Activated CD8-positive, alpha-beta T cell treated with anti-CD3 and anti-CD28 coated beads, Interleukin-2, amount 10 ng/mL, durations not matched to agents 7 days and 5 days (primary cell): ENCODE measurements around the gene HDAC9. TPM values are rescaled to one million over a fixed set of nuclear protein-coding genes. Genes with fewer than 3 reads are reported as not detected.

Source experiments
- ATAC-seq: fragments of 150-1000 bp; cut with Tn5 transposase; one replicate; pipeline ENCODE4 v1.10.0; 2021; ENCODE audit warnings: moderate library complexity
- CTCF ChIA-PET: fragments of 350-600 bp; sonication (Branson Sonifier 250); formaldehyde crosslinking; loops from one replicate; lab custom pipeline; 2021; ENCODE audit warnings: antibody characterized with exemption; lab: Charles Lee
- POLR2A ChIA-PET: fragments of 350-600 bp; sonication (Branson Sonifier 250); formaldehyde crosslinking; loops from one replicate; lab custom pipeline; 2021; ENCODE audit warnings: antibody characterized with exemption; lab: Charles Lee
- DNase-seq: peaks from one replicate; pipeline ENCODE4 v3.0.0-alpha.2; 2020
- H3K27ac Mint-ChIP-seq: one replicate; pipeline ENCODE4 v1.8.0; 2021; ENCODE audit warnings: mild to moderate bottlenecking, mixed read lengths
- H3K27me3 Mint-ChIP-seq: one replicate; pipeline ENCODE4 v1.8.0; 2021; ENCODE audit warnings: low read depth, mixed read lengths
- H3K36me3 Mint-ChIP-seq: one replicate; pipeline ENCODE4 v1.8.0; 2021; ENCODE audit warnings: low read depth, mixed read lengths
- H3K4me1 Mint-ChIP-seq: one replicate; pipeline ENCODE4 v1.8.0; 2021; ENCODE audit warnings: low read depth, mixed read lengths
- H3K4me3 Mint-ChIP-seq: one replicate; pipeline ENCODE4 v1.8.0; 2021; ENCODE audit warnings: mild to moderate bottlenecking, mixed read lengths
- H3K9me3 Mint-ChIP-seq: one replicate; pipeline ENCODE4 v1.8.0; 2022; ENCODE audit warnings: mixed read lengths; ENCODE audit not compliant: insufficient read depth
- total RNA-seq, 2 experiments: library from RNA; stranded (reverse); gene quantifications; one replicate each; pipeline ENCODE4 v1.2.3, GENCODE V29; 2021

Gene HDAC9
- total RNA-seq, 2 experiments from 2014 or later = 0.92 to 1.4 TPM

GRCh38 chr7:18799899-18800298 lies 304.4 kb downstream of the HDAC9 start:
- CTCF ChIA-PET = no interaction called here
- no peaks in the 10 kb centered on the region for H3K27me3 Mint-ChIP-seq

DNA sequence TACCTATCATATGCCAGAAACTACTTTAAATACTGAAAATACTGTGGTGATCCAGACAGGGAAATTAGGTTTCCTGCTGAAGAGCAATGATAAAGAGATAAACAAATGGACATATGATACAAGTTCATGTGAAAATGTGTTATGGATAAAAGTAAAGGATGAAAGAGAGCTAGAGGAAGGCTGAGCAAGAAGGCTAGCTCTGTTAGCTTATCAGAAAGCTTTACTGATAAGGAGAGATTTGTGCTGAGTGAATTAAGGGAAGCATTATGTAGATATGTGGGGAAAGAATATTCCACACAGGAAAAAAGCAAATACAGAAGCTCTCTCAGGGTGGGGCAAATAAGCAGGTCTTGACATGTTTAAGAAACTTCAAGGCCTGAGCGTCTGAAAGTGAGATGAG lies 308.4 kb downstream of the HDAC9 start:
- Mint-ChIP-seq H3K27me3 (no peaks in the 10 kb centered on the region), H3K4me3 (no peak overlapping the region), H3K9me3 (peaks cover 5% of the 10 kb centered on the region), H3K4me1 (no peaks in the 10 kb centered on the region), H3K36me3 (no peaks in the 10 kb centered on the region), H3K27ac (no peak overlapping the region)
- ChIA-PET CTCF (no interaction called here), POLR2A (no interaction called here)
- ATAC-seq (no peak), DNase-seq (no peak)

More at GRCh38 chr7:18799899-18800298, 304.4 kb downstream of the HDAC9 start:
- ATAC-seq (no peak), DNase-seq (no peak)
- Mint-ChIP-seq H3K9me3 (no peaks in the 10 kb centered on the region), H3K4me1 (no peaks in the 10 kb centered on the region), H3K4me3 (no peak overlapping the region), H3K36me3 (no peaks in the 10 kb centered on the region), H3K27ac (no peak overlapping the region)
- POLR2A ChIA-PET = no interaction called here

DNA sequence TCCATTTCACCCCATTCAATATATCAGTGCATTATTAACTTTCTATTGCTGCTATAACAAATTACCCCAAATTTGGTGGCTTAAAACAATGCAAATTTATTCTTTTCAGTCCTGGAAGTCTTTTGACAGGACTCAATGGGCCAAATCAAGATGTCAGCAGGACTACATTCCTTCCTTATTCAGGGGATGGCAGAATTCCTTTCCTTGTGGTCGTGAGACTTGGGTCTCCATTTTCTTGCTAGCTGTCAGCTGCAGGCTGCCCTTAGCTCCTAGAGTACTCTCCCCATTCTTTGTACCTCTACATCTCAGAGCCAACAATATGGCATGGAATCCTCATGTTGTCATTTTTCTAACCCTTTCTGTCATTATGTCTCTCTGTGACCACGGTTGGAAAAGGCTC lies 310.6 kb downstream of the HDAC9 start:
- H3K27me3 Mint-ChIP-seq = no peaks in the 10 kb centered on the region
- ChIA-PET CTCF (no interaction called here), POLR2A (no interaction called here)
- H3K9me3 Mint-ChIP-seq = peaks cover 5% of the 10 kb centered on the region
- ATAC-seq (no peak), DNase-seq (no peak)
- H3K4me3 Mint-ChIP-seq = no peak overlapping the region
- no peaks in the 10 kb centered on the region for H3K36me3 Mint-ChIP-seq
- no peaks in the 10 kb centered on the region for H3K4me1 Mint-ChIP-seq
- H3K27ac Mint-ChIP-seq = no peak overlapping the region

- ChIA-PET POLR2A (no interaction called here), CTCF (no interaction called here)
- Mint-ChIP-seq H3K27me3 (no peaks in the 10 kb centered on the region), H3K4me1 (no peaks in the 10 kb centered on the region), H3K27ac (no peak overlapping the region), H3K9me3 (peaks cover 5% of the 10 kb centered on the region), H3K4me3 (no peak overlapping the region), H3K36me3 (no peaks in the 10 kb centered on the region)
- no peak for ATAC-seq
- DNase-seq = no peak
Measured at GRCh38 chr7:18808026-18808425, 312.5 kb downstream of the HDAC9 start.

- H3K27ac Mint-ChIP-seq = no peak overlapping the region
- H3K4me1 Mint-ChIP-seq = no peaks in the 10 kb centered on the region
- H3K36me3 Mint-ChIP-seq = no peaks in the 10 kb centered on the region
- DNase-seq (no peak), ATAC-seq (no peak)
- no peaks in the 10 kb centered on the region for H3K9me3 Mint-ChIP-seq
- CTCF ChIA-PET = no interaction called here
- POLR2A ChIA-PET = no interaction called here
- H3K27me3 Mint-ChIP-seq = no peaks in the 10 kb centered on the region
- no peak overlapping the region for H3K4me3 Mint-ChIP-seq
Measured at GRCh38 chr7:18815261-18815960, 319.9 kb downstream of the HDAC9 start.

DNA sequence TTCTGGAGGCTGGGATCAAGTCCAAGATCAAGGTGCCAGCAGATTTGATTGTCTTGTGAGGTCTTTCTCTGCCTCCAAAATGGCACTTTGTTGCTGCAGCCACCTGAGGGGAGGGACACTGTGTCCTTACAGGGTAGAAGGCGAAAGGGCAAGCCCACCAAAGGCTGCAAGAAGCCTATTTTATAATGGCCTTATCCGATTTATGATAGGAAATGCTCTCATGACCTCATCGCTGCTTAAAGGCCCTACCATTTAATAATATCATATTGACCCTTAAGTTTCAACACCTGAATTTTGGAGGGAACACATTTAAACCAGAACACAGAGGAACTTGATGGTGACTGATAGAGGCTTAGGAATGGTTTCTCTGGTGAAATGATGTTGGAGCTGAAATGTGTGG lies 325.4 kb downstream of the HDAC9 start:
- no peak for ATAC-seq
- ChIA-PET CTCF (no interaction called here), POLR2A (no interaction called here)
- no peaks in the 10 kb centered on the region for H3K4me1 Mint-ChIP-seq
- no peak for DNase-seq
- no peaks in the 10 kb centered on the region for H3K9me3 Mint-ChIP-seq
- H3K36me3 Mint-ChIP-seq = no peaks in the 10 kb centered on the region
- H3K4me3 Mint-ChIP-seq = no peak overlapping the region
- no peak overlapping the region for H3K27ac Mint-ChIP-seq
- no peaks in the 10 kb centered on the region for H3K27me3 Mint-ChIP-seq

DNA sequence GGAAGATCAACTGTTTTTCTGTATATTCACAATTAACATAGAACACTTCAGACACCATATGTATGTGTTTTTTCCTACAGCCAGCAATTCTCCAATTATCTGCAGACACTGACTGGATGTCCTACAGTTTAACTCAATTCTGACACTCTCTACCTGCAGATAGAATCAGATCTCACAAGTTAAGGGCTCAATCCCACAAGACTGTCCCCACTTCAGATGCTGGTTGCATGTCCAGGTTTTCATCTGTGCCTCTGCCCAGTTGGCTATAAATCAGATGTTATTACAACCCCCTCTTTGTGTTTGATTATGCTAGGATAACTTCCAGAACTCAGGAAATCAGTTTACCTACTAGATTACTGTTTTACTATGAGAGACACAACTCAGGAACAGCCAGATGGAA lies 326.0 kb downstream of the HDAC9 start:
- DNase-seq (no peak), ATAC-seq (no peak)
- Mint-ChIP-seq H3K4me3 (no peak overlapping the region), H3K4me1 (no peaks in the 10 kb centered on the region), H3K27me3 (no peaks in the 10 kb centered on the region), H3K27ac (no peak overlapping the region), H3K36me3 (no peaks in the 10 kb centered on the region), H3K9me3 (no peaks in the 10 kb centered on the region)
- ChIA-PET CTCF (no interaction called here), POLR2A (no interaction called here)

DNA sequence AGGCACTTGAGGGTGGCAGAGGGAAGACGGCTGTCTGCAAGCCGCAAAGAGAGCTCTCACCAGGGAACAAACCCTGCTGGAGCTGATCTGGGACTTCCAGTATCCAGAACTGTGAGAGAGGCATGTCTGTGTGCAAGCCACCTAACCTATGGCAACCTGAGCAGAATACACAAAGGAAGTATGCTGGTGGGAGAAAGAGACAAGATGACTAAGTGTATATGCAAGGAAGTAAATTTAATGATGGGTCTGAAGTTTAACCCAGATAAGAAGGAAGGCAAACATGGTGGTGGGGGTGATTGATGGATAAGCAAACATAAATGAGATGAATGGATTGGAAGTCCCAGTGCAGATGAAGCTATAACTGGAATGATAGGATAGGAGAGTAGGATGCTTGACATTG lies 328.6 kb downstream of the HDAC9 start:
- ChIA-PET CTCF (no interaction called here), POLR2A (no interaction called here)

DNA sequence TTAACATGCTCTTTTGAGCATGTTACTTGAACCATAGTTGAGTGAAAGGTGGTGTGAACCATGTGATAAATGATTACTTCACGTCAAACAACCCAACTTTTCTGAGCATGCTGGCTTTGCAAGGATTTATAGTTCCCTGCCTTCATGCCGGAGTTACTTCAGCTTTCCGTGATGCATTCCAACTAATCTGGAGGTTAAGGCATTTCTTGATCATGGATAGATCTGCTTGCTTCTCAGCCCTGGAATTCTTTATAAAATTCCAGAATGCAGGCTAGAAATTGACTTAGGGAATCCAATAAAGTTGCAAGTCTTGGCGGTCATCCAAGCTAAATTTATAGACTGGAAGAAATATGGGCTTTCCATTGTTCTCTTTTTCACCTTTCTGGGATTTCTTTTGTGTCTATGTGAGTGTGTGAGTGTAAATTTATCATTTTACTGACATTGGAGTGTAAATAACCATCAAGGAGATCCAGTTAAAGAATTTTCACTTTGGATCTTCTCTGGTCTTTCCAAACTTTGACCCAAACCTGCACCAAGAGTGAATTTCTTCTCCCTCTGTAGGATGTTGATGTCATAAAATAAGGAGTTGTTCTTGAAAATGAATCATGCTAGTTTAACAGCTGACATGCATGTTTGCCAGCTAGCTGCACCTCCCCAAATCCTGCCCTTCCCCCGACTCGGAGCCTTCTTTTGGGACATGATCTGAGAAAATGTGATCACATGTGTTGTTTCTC lies 332.9 kb downstream of the HDAC9 start:
- H3K9me3 Mint-ChIP-seq = no peaks in the 10 kb centered on the region
- ATAC-seq = no peak
- CTCF ChIA-PET = no interaction called here
- no peak for DNase-seq
- no peaks in the 10 kb centered on the region for H3K4me1 Mint-ChIP-seq
- POLR2A ChIA-PET = no interaction called here
- H3K27me3 Mint-ChIP-seq = no peaks in the 10 kb centered on the region
- no peaks in the 10 kb centered on the region for H3K36me3 Mint-ChIP-seq
- no peak overlapping the region for H3K27ac Mint-ChIP-seq
- H3K4me3 Mint-ChIP-seq = no peak overlapping the region

More for the DNA sequence above, 328.6 kb downstream of the HDAC9 start:
- H3K27me3 Mint-ChIP-seq = no peaks in the 10 kb centered on the region
- H3K4me1 Mint-ChIP-seq = no peaks in the 10 kb centered on the region
- H3K9me3 Mint-ChIP-seq = no peaks in the 10 kb centered on the region
- no peak overlapping the region for H3K4me3 Mint-ChIP-seq
- DNase-seq (no peak), ATAC-seq (no peak)
- no peaks in the 10 kb centered on the region for H3K36me3 Mint-ChIP-seq
- no peak overlapping the region for H3K27ac Mint-ChIP-seq

DNA sequence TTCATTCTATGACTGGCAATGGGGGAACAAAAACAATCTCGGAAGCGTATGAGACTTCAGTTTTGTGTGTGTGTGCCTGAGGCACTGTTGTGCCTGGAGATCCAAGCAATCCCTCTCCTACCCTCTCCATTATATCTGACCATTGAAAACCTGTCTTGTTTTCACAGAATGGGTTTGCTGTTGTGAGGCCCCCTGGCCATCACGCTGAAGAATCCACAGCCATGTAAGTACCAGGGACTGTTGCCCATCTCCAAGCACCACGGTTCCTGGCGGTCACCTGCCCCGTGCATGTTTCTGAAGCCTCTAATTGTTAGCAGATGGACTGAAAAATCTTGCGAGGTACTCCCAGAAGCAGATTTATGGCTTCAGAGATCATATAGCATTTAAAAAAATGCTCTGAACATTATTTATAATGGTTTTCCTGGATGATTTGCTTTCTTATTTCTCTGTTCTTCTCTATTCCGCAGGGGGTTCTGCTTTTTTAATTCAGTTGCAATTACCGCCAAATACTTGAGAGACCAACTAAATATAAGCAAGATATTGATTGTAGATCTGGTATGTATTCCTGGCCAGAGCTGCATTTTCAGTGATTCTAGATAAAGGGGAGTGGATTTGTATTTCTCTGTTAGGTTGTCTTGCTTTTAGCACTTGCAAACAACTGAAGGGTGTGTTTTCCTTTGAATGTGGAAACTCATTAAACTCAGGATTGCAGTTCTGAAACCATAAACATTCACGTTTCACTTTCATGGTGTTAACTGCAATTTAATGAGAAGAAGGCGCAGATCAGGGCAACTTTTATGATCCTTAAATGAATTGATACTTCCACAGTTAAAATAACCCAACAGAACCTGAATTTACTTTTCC lies 333.7 kb downstream of the HDAC9 start:
- CTCF ChIA-PET = no interaction called here
- Mint-ChIP-seq H3K36me3 (no peaks in the 10 kb centered on the region), H3K4me1 (no peaks in the 10 kb centered on the region), H3K4me3 (no peak overlapping the region), H3K9me3 (no peaks in the 10 kb centered on the region), H3K27ac (no peak overlapping the region), H3K27me3 (no peaks in the 10 kb centered on the region)
- DNase-seq = no peak
- POLR2A ChIA-PET = no interaction called here
- no peak for ATAC-seq

GRCh38 chr7:18829858-18830285 lies 334.3 kb downstream of the HDAC9 start:
- no peak overlapping the region for H3K4me3 Mint-ChIP-seq
- ChIA-PET CTCF (no interaction called here), POLR2A (no interaction called here)
- no peaks in the 10 kb centered on the region for H3K36me3 Mint-ChIP-seq
- no peaks in the 10 kb centered on the region for H3K27me3 Mint-ChIP-seq
- ATAC-seq = no peak
- no peak overlapping the region for H3K27ac Mint-ChIP-seq
- DNase-seq = no peak
- H3K9me3 Mint-ChIP-seq = no peaks in the 10 kb centered on the region
- H3K4me1 Mint-ChIP-seq = no peaks in the 10 kb centered on the region

GRCh38 chr7:18831419-18831818 lies 335.9 kb downstream of the HDAC9 start:
- no peaks in the 10 kb centered on the region for H3K9me3 Mint-ChIP-seq
- CTCF ChIA-PET = no interaction called here
- POLR2A ChIA-PET = no interaction called here
- H3K27ac Mint-ChIP-seq = no peak overlapping the region
- ATAC-seq (no peak), DNase-seq (no peak)
- H3K36me3 Mint-ChIP-seq = no peaks in the 10 kb centered on the region
- no peaks in the 10 kb centered on the region for H3K27me3 Mint-ChIP-seq
- H3K4me1 Mint-ChIP-seq = no peaks in the 10 kb centered on the region
- no peak overlapping the region for H3K4me3 Mint-ChIP-seq
